Activated T-cell treated with anti-CD3 and anti-CD28 coated beads, Interleukin-2, amount 50 U/mL, for 4 hours (primary cell): ENCODE measurements around the gene LIPH. TPM values are rescaled to one million over a fixed set of nuclear protein-coding genes. Genes with fewer than 3 reads are reported as not detected.
A peak's percentile ranks its signal among the peaks of the same experiment; 100 is the strongest.
"Not testable (repeated sequence)": the region's sequence is repeated elsewhere in the genome, so short reads cannot be mapped to it uniquely, and the experiment has no call there.

Experiments used
- ATAC-seq, 2 donors: fragments of 200-7000 bp; cut with Tn5 transposase; one replicate each; pipeline ENCODE4 v1.10.0; 2021
- DNase-seq: peaks from one replicate; pipeline ENCODE4 v3.0.0-alpha.2; 2020
- H3K27me3 Mint-ChIP-seq: one replicate; pipeline ENCODE4 v1.8.0; 2021; ENCODE audit warnings: low read depth, mixed read lengths
- H3K36me3 Mint-ChIP-seq: one replicate; pipeline ENCODE4 v1.8.0; 2022; ENCODE audit warnings: mixed read lengths; ENCODE audit not compliant: insufficient read depth
- H3K4me1 Mint-ChIP-seq: one replicate; pipeline ENCODE4 v1.8.0; 2021; ENCODE audit warnings: low read depth, mixed read lengths
- H3K4me3 Mint-ChIP-seq: one replicate; pipeline ENCODE4 v1.8.0; 2021; ENCODE audit warnings: mild to moderate bottlenecking, moderate library complexity, mixed read lengths
- H3K9me3 Mint-ChIP-seq: one replicate; pipeline ENCODE4 v1.8.0; 2021; ENCODE audit warnings: mixed read lengths
- total RNA-seq, 3 donors: library from RNA; stranded (reverse); gene quantifications; one replicate each; pipeline ENCODE4 v1.2.1, GENCODE V29; 2021

LIPH gene
- total RNA-seq, 3 donors from 2014 or later, result 0.05 to 0.13 TPM; not detected in 1

GRCh38 chr3:185560676-185561075 is 8.3 kb upstream of the LIPH start:
- Mint-ChIP-seq H3K4me1 (peaks cover 17% of the 10 kb centered on the region), H3K27me3 (peaks cover 8% of the 10 kb centered on the region), H3K9me3 (no peaks in the 10 kb centered on the region), H3K4me3 (no peak overlapping the region), H3K36me3 (no peaks in the 10 kb centered on the region)
- ATAC-seq (no peak), DNase-seq (no peak)

GRCh38 chr3:185559706-185560090 is 7.3 kb upstream of the LIPH start:
- ATAC-seq (no peak), DNase-seq (no peak)
- Mint-ChIP-seq H3K4me3 (peak overlapping the region; percentile 82), H3K9me3 (no peaks in the 10 kb centered on the region), H3K27me3 (peaks cover 8% of the 10 kb centered on the region), H3K36me3 (no peaks in the 10 kb centered on the region), H3K4me1 (peaks cover 17% of the 10 kb centered on the region)

GRCh38 chr3:185558395-185558794 is 6.0 kb upstream of the LIPH start:
- Mint-ChIP-seq H3K4me3 (no peak overlapping the region), H3K27me3 (peaks cover 8% of the 10 kb centered on the region), H3K36me3 (no peaks in the 10 kb centered on the region), H3K9me3 (no peaks in the 10 kb centered on the region), H3K4me1 (peaks cover 17% of the 10 kb centered on the region)
- no peak for DNase-seq
- no peak for ATAC-seq

DNA sequence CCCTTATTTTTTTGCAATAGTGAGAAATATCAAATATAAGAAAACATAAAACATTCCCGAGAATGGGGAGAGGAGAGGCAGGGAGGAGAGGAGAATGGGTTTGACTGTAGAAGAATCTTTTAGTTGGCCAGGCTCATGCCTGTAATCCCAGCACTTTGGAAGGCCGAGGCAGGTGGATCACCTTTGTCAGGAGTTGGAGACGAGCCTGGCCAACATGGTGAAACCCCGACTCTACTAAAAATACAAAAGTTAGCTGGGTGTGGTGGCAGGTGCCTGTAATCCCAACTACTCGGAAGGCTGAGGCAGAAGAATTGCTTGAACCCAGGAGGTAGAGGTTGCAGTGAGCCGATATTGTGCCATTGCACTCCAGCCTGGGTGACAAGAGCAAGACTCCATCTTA is 4.3 kb upstream of the LIPH start:
- not testable (repeated sequence) for ATAC-seq
- H3K4me1 Mint-ChIP-seq, result peaks cover 19% of the 10 kb centered on the region

DNA sequence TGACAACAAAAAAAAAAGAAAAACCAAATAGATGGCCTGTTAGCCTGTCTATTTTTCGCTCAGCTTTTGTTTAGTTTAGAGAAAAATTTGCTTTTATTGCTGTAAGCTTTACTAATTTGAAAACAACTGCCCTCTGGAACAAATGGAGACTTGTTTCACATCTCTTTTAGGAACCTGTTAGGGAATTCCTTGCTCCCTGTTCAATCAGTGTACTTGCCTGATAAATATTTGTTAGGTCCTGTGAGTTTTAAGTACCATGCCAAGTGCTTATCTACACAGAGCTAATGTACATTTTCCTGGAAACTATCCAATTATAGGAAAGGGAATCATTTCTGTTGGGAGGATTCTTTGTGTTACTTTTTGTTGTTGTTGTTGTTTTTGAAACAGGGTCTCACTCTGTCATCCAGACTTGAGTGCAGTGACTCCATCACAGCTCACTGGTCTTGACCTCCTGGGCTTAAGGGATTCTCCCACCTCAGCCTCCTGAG is 3.5 kb upstream of the LIPH start:
- ATAC-seq, result no peak
- no peaks in the 10 kb centered on the region for H3K36me3 Mint-ChIP-seq
- peaks cover 15% of the 10 kb centered on the region for H3K4me1 Mint-ChIP-seq

More for the DNA sequence above, 4.3 kb upstream of the LIPH start:
- not testable (repeated sequence) for H3K9me3 Mint-ChIP-seq, DNase-seq, H3K36me3 Mint-ChIP-seq, H3K4me3 Mint-ChIP-seq, H3K27me3 Mint-ChIP-seq

DNA sequence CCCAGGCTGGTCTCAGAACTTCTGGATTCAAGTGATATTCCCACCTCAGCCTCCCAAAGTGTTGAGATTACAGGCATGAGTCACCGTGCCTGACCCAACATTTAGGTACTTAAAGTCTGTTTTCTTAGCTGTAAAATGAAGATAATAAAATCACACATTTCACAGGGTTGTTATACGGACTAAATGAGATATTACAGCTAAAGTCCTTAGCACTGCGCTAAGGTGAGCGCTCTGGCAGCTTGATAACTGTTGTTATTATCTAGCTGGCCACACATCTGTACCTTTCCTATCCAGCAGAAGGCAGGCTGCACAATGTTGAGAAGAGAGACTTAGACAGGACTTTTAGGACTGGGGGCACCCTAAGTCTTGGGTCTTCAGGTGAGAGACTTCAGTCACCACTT is 2.7 kb upstream of the LIPH start:
- H3K4me3 Mint-ChIP-seq, result no peak overlapping the region
- DNase-seq, result no peak
- peaks cover 3% of the 10 kb centered on the region for H3K27me3 Mint-ChIP-seq
- no peaks in the 10 kb centered on the region for H3K36me3 Mint-ChIP-seq
- ATAC-seq, result no peak
- H3K4me1 Mint-ChIP-seq, result peaks cover 15% of the 10 kb centered on the region
- H3K9me3 Mint-ChIP-seq, result no peaks in the 10 kb centered on the region

More for the DNA sequence above, 3.5 kb upstream of the LIPH start:
- Mint-ChIP-seq H3K4me3 (no peak overlapping the region), H3K9me3 (no peaks in the 10 kb centered on the region), H3K27me3 (peaks cover 3% of the 10 kb centered on the region)
- DNase-seq, result no peak

DNA sequence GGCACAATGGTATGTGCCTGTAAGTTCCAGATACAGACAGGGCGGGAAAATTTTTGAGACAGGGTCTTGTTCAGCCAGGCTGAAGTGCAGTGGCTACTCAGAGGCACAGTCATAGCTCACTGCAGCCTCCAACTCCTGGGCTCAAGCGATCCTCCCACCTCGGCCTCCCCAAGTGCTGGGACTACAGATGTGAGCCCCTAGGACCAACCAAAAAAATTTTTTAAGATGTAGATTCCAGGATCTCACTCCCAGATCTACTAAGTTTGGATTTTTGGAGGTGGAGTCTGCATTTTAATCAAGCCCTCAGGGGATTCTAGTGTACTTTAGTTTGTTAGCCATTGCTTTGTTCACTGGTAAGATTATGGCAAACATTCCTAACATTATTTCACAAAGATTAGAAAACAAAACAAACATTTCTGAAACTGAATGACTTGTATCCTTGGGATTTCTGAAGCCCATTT is 2.7 kb downstream of the LIPH start:
- H3K27me3 Mint-ChIP-seq, result no peaks in the 10 kb centered on the region
- ATAC-seq, result no peak
- H3K4me3 Mint-ChIP-seq, result no peak overlapping the region
- no peak for DNase-seq
- H3K36me3 Mint-ChIP-seq, result no peaks in the 10 kb centered on the region
- no peaks in the 10 kb centered on the region for H3K9me3 Mint-ChIP-seq
- H3K4me1 Mint-ChIP-seq, result peaks cover 7% of the 10 kb centered on the region

DNA sequence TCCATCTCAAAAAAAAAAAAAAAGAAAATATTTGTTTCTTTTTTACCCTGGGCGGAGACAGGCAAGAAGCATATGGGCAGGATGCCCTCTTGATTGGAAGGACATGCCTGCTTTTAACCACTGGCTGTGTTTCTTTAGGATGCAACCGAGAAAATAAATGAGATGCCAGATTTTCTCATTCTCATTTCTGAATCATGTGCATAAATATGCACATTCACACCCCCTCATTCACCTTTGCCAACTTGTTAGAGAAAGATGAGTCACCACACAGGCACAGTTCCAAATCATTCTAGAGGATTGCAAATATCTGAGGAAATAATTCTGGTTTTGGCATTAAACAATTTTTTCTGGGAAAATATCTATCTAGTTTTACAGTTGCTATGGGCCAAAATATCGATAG is 3.3 kb downstream of the LIPH start:
- ATAC-seq, result peak in 1 of 2 donors; percentile 28
- no peaks in the 10 kb centered on the region for H3K27me3 Mint-ChIP-seq
- H3K4me3 Mint-ChIP-seq, result no peak overlapping the region

DNA sequence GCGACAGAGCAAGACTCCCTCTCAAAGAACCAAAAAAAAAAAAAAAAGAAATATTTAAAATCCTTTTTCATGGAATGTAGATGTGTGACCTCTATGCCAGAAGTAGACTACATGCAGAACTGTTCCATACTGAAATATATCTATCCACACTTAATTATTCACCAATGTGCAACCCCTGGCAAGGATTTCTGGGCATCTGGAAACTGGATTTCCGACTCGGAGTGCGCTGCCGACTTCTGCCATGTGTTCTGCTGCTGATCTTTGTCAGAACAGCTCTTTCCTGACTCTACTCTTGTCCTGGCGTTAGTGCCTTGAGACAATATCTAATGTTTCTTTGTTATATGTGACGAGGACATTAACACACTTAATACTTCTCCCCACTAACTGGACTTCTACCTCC is 11.7 kb downstream of the LIPH start:
- H3K4me1 Mint-ChIP-seq, result peaks cover 7% of the 10 kb centered on the region
- peaks cover 4% of the 10 kb centered on the region for H3K27me3 Mint-ChIP-seq
- H3K36me3 Mint-ChIP-seq, result no peaks in the 10 kb centered on the region
- ATAC-seq (no peak), DNase-seq (no peak)
- H3K4me3 Mint-ChIP-seq, result no peak overlapping the region
- H3K9me3 Mint-ChIP-seq, result no peaks in the 10 kb centered on the region

More for the DNA sequence above, 3.3 kb downstream of the LIPH start:
- H3K9me3 Mint-ChIP-seq, result no peaks in the 10 kb centered on the region
- no peaks in the 10 kb centered on the region for H3K36me3 Mint-ChIP-seq
- no peak for DNase-seq
- peaks cover 7% of the 10 kb centered on the region for H3K4me1 Mint-ChIP-seq

DNA sequence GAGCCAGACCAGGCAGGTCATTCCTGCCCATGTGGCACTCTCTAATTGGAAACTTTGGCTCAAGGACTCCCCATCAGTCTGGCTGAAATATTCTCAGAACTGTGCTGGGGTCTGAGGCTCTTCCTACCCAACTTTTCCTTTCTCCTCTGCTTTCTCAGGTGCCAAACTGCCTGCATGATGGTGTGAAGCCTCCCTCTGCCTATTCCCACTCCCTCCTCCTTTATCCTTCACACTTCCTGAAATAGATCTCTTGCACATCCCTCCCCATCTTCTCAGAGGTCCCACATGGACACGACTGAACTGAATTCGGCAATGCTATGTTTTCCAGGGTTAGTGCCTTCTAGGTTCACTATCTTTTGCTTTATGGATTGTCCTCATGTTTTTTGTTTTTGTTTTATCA is 12.5 kb downstream of the LIPH start:
- ATAC-seq, result no peak
- Mint-ChIP-seq H3K27me3 (peaks cover 4% of the 10 kb centered on the region), H3K36me3 (no peaks in the 10 kb centered on the region), H3K4me1 (peaks cover 7% of the 10 kb centered on the region), H3K9me3 (no peaks in the 10 kb centered on the region), H3K4me3 (no peak overlapping the region)
- DNase-seq, result no peak

- no peak overlapping the region for H3K4me3 Mint-ChIP-seq
- ATAC-seq (peak; percentile 93 to 96), DNase-seq (no peak)
- H3K36me3 Mint-ChIP-seq, result no peaks in the 10 kb centered on the region
- H3K4me1 Mint-ChIP-seq, result peaks cover 7% of the 10 kb centered on the region
- peaks cover 4% of the 10 kb centered on the region for H3K27me3 Mint-ChIP-seq
- H3K9me3 Mint-ChIP-seq, result no peaks in the 10 kb centered on the region
Observed at GRCh38 chr3:185537369-185537970, 14.9 kb downstream of the LIPH start.

GRCh38 chr3:185534511-185534910 is 17.9 kb downstream of the LIPH start:
- no peaks in the 10 kb centered on the region for H3K9me3 Mint-ChIP-seq
- no peak for ATAC-seq
- no peaks in the 10 kb centered on the region for H3K36me3 Mint-ChIP-seq
- no peaks in the 10 kb centered on the region for H3K27me3 Mint-ChIP-seq
- H3K4me3 Mint-ChIP-seq, result no peak overlapping the region
- DNase-seq, result no peak
- H3K4me1 Mint-ChIP-seq, result peaks cover 7% of the 10 kb centered on the region

DNA sequence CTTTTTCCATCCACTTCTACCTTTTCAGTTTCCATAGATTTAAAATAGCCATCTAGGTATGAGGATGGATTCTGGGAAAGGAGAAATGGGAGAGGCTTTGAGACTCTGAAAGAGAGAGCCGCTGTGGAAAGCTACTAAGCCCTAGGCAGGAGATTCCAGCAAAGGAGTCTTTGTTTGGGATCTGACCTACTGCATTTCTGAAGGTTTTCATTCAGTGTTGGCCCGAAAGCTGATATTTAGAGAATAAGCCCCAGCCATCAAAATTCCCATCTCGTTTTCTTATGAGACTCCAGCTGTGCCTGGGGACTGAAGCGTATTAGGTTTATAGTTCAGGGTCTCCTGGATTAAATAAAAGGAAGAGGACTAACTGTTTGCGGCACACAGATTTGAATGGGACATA is 19.5 kb downstream of the LIPH start:
- H3K9me3 Mint-ChIP-seq, result no peaks in the 10 kb centered on the region
- H3K36me3 Mint-ChIP-seq, result no peaks in the 10 kb centered on the region
- ATAC-seq (no peak), DNase-seq (no peak)
- no peak overlapping the region for H3K4me3 Mint-ChIP-seq
- no peaks in the 10 kb centered on the region for H3K27me3 Mint-ChIP-seq
- H3K4me1 Mint-ChIP-seq, result peaks cover 7% of the 10 kb centered on the region

- peaks cover 5% of the 10 kb centered on the region for H3K27me3 Mint-ChIP-seq
- no peaks in the 10 kb centered on the region for H3K36me3 Mint-ChIP-seq
- ATAC-seq, result no peak
- H3K9me3 Mint-ChIP-seq, result no peaks in the 10 kb centered on the region
- no peak overlapping the region for H3K4me3 Mint-ChIP-seq
- no peak for DNase-seq
- no peaks in the 10 kb centered on the region for H3K4me1 Mint-ChIP-seq
Observed at GRCh38 chr3:185530856-185531255, 21.5 kb downstream of the LIPH start.

DNA sequence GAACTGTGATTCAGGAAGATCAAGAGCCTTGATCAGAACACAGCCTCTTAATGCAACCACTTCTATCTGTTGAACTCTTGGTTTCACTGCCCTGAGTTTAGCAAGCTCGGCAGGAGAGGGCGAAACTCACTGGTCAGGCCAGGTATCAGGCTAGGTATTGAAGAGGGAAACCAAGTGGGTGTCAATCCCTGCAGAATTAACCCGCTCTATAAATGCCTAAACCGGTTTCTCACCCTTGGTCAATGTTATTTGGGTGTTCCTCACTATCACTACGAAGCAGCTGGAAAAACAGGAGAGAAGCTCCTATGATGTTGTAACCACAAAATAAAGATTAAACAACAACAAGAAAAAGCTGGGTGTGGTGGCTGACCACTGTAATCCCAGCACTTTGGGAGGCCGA is 23.9 kb downstream of the LIPH start:
- ATAC-seq (no peak), DNase-seq (no peak)
- no peaks in the 10 kb centered on the region for H3K36me3 Mint-ChIP-seq
- H3K4me3 Mint-ChIP-seq, result no peak overlapping the region
- H3K27me3 Mint-ChIP-seq, result peaks cover 14% of the 10 kb centered on the region
- no peaks in the 10 kb centered on the region for H3K9me3 Mint-ChIP-seq
- no peaks in the 10 kb centered on the region for H3K4me1 Mint-ChIP-seq
